H9 (cell line): ENCODE measurements around the gene TSHZ1. TPM values are rescaled to one million over a fixed set of nuclear protein-coding genes. Genes with fewer than 3 reads are reported as not detected.

Source experiments
- DNase-seq: peaks from one replicate; pipeline ENCODE4 v3.0.0-alpha.2; 2017
- H2AFZ ChIP-seq: one replicate; pipeline ENCODE4 v1.6.1; 2013; ENCODE audit warnings: mild to moderate bottlenecking, low read length, control low read depth, moderate library complexity
- H2AK5ac ChIP-seq: 2 replicates; pipeline ENCODE4 v1.6.1; 2013; ENCODE audit warnings: low read length, control low read depth, mixed read lengths; ENCODE audit not compliant: insufficient read length
- H2BK120ac ChIP-seq: one replicate; pipeline ENCODE4 v1.6.1; 2013; ENCODE audit warnings: low read depth, mild to moderate bottlenecking, low read length, control low read depth, inconsistent platforms; ENCODE audit not compliant: poor library complexity, severe bottlenecking
- H2BK12ac ChIP-seq: 2 replicates; pipeline ENCODE4 v1.6.1; 2013; ENCODE audit warnings: low read length, control low read depth, mixed read lengths, low read depth; ENCODE audit not compliant: insufficient read length
- H2BK15ac ChIP-seq: 2 replicates; pipeline ENCODE4 v1.6.1; 2013; ENCODE audit warnings: low read depth, low read length, control low read depth
- H2BK20ac ChIP-seq: one replicate; pipeline ENCODE4 v1.6.1; 2013; ENCODE audit warnings: low read depth, mild to moderate bottlenecking, low read length, control low read depth, inconsistent platforms; ENCODE audit not compliant: poor library complexity, severe bottlenecking
- H2BK5ac ChIP-seq: 2 replicates; pipeline ENCODE4 v1.6.1; 2013; ENCODE audit warnings: low read length, control low read depth, mixed read lengths; ENCODE audit not compliant: insufficient read length
- H3K14ac ChIP-seq: 2 replicates; pipeline ENCODE4 v1.6.1; 2013; ENCODE audit warnings: low read length, control low read depth; ENCODE audit not compliant: insufficient read depth
- H3K18ac ChIP-seq: 2 replicates; pipeline ENCODE4 v1.6.1; 2013; ENCODE audit warnings: low read depth, mild to moderate bottlenecking, mixed read lengths, low read length, control low read depth; ENCODE audit not compliant: insufficient read length
- H3K23ac ChIP-seq: 2 replicates; pipeline ENCODE4 v1.6.1; 2013; ENCODE audit warnings: low read length, control low read depth, mixed read lengths, low read depth; ENCODE audit not compliant: insufficient read length
- H3K23me2 ChIP-seq: 2 replicates; pipeline ENCODE4 v1.6.1; 2013; ENCODE audit warnings: low read depth, mild to moderate bottlenecking, mixed read lengths, low read length, control low read depth; ENCODE audit not compliant: insufficient read length, poor library complexity, severe bottlenecking
- H3K27ac ChIP-seq: 2 replicates; pipeline ENCODE4 v1.5.1; 2013; ENCODE audit warnings: low read length, control low read depth, mixed read lengths, low read depth; ENCODE audit not compliant: insufficient read length
- H3K27me3 ChIP-seq: 2 replicates; pipeline ENCODE4 v1.6.1; 2013; ENCODE audit warnings: low read length, control low read depth, inconsistent platforms; ENCODE audit not compliant: insufficient read depth
- H3K4ac ChIP-seq: 2 replicates; pipeline ENCODE4 v1.6.1; 2013; ENCODE audit warnings: low read depth, mild to moderate bottlenecking, control low read depth, inconsistent platforms, low read length, moderate library complexity
- H3K4me1 ChIP-seq: 2 replicates; pipeline ENCODE4 v1.6.1; 2013; ENCODE audit warnings: low read length, control low read depth, inconsistent platforms; ENCODE audit not compliant: insufficient read depth
- H3K4me2 ChIP-seq: 2 replicates; pipeline ENCODE4 v1.6.1; 2013; ENCODE audit warnings: low read length, control low read depth, mixed read lengths; ENCODE audit not compliant: insufficient read length, insufficient read depth
- H3K56ac ChIP-seq: 2 replicates; pipeline ENCODE4 v1.6.1; 2013; ENCODE audit warnings: low read depth, mild to moderate bottlenecking, mixed read lengths, low read length, control low read depth; ENCODE audit not compliant: insufficient read length
- H3K79me1 ChIP-seq: 2 replicates; pipeline ENCODE4 v1.6.1; 2013; ENCODE audit warnings: low read depth, mild to moderate bottlenecking, moderate library complexity, low read length, control low read depth, inconsistent platforms; ENCODE audit not compliant: insufficient read depth, poor library complexity, severe bottlenecking
- H3K79me2 ChIP-seq: 2 replicates; pipeline ENCODE4 v1.6.1; 2013; ENCODE audit warnings: low read length, control low read depth, inconsistent platforms; ENCODE audit not compliant: insufficient read depth
- H3K9ac ChIP-seq: 2 replicates; pipeline ENCODE4 v1.6.1; 2013; ENCODE audit warnings: low read length, control low read depth, mixed read lengths; ENCODE audit not compliant: insufficient read length; ENCODE audit errors: extremely low read depth
- H3K9me3 ChIP-seq: one replicate; pipeline ENCODE4 v1.6.1; 2013; ENCODE audit warnings: low read depth, low read length, inconsistent platforms; ENCODE audit not compliant: control insufficient read depth
- H3T11ph ChIP-seq: one replicate; pipeline ENCODE4 v1.6.1; 2013; ENCODE audit warnings: mild to moderate bottlenecking, low read length, control low read depth, inconsistent platforms
- H4K20me1 ChIP-seq: one replicate; pipeline ENCODE4 v1.6.1; 2013; ENCODE audit not compliant: control insufficient read depth, insufficient read length, insufficient read depth
- H4K5ac ChIP-seq: 2 replicates; pipeline ENCODE4 v1.6.1; 2013; ENCODE audit warnings: low read depth, mild to moderate bottlenecking, mixed read lengths, low read length, control low read depth; ENCODE audit not compliant: insufficient read length
- H4K8ac ChIP-seq: replicated peaks from 2 replicates; pipeline ENCODE4 v1.6.1; 2013; ENCODE audit warnings: low read length, control low read depth, mixed read lengths, low read depth; ENCODE audit not compliant: insufficient read length
- H4K91ac ChIP-seq: 2 replicates; pipeline ENCODE4 v1.6.1; 2013; ENCODE audit warnings: low read depth, mild to moderate bottlenecking, moderate library complexity, mixed read lengths, low read length, control low read depth; ENCODE audit not compliant: insufficient read length
- H3K27ac Mint-ChIP-seq, 3 experiments: 2 replicates in 2 of 3; 3 replicates in 1 of 3; pipeline ENCODE4 v1.8.0; 2020 to 2021; ENCODE audit warnings: mixed read lengths in 3 of 3, mild to moderate bottlenecking in 1 of 3, moderate library complexity in 1 of 3
- H3K27me3 Mint-ChIP-seq: 2 replicates; pipeline ENCODE4 v1.8.0; 2021; ENCODE audit warnings: low read depth, mild to moderate bottlenecking, moderate library complexity, mixed read lengths
- H3K36me3 Mint-ChIP-seq, 3 experiments: 2 replicates in 2 of 3; 3 replicates in 1 of 3; pipeline ENCODE4 v1.8.0; 2020 to 2021; ENCODE audit warnings: low read depth in 3 of 3, mixed read lengths in 3 of 3; ENCODE audit not compliant: insufficient read depth in 1 of 3
- H3K4me1 Mint-ChIP-seq, 2 experiments: 2 replicates each; pipeline ENCODE4 v1.8.0; 2020; ENCODE audit warnings: mixed read lengths in 2 of 2
- H3K4me3 Mint-ChIP-seq, 2 experiments: 2 replicates in 1 of 2; 3 replicates in 1 of 2; pipeline ENCODE4 v1.8.0; 2020 to 2021; ENCODE audit warnings: mild to moderate bottlenecking in 2 of 2, mixed read lengths in 2 of 2, moderate library complexity in 1 of 2
- H3K9me3 Mint-ChIP-seq, 2 experiments: 2 replicates in 1 of 2; 3 replicates in 1 of 2; pipeline ENCODE4 v1.8.0; 2020; ENCODE audit warnings: mild to moderate bottlenecking in 2 of 2, mixed read lengths in 2 of 2, moderate library complexity in 1 of 2
- WGBS: extraction: QIAGEN DNeasy Blood & Tissue Kit; methylation state at CpG from one replicate; pipeline ENCODE4 v1.1.7; 2013; ENCODE audit warnings: missing lambda C conversion rate, low lambda C conversion rate, mixed read lengths; ENCODE audit not compliant: insufficient read length; ENCODE audit errors: extremely low coverage; 5-methylcytosine and 5-hydroxymethylcytosine counted together
- total RNA-seq: library from RNA; stranded (reverse); gene quantifications from 2 replicates; pipeline ENCODE4 v1.2.1, GENCODE V29; 2021
- TF ChIP-seq, protein P1 (sequence below): fragments of 200-600 bp; sonication (generic); conservative IDR thresholded peaks from 3 replicates; pipeline ENCODE4 v1.8.0; 2021; ENCODE audit warnings: antibody characterized with exemption, mild to moderate bottlenecking

TSHZ1 gene
- total RNA-seq, 1 experiment from 2014 or later = 0.15 TPM

DNA sequence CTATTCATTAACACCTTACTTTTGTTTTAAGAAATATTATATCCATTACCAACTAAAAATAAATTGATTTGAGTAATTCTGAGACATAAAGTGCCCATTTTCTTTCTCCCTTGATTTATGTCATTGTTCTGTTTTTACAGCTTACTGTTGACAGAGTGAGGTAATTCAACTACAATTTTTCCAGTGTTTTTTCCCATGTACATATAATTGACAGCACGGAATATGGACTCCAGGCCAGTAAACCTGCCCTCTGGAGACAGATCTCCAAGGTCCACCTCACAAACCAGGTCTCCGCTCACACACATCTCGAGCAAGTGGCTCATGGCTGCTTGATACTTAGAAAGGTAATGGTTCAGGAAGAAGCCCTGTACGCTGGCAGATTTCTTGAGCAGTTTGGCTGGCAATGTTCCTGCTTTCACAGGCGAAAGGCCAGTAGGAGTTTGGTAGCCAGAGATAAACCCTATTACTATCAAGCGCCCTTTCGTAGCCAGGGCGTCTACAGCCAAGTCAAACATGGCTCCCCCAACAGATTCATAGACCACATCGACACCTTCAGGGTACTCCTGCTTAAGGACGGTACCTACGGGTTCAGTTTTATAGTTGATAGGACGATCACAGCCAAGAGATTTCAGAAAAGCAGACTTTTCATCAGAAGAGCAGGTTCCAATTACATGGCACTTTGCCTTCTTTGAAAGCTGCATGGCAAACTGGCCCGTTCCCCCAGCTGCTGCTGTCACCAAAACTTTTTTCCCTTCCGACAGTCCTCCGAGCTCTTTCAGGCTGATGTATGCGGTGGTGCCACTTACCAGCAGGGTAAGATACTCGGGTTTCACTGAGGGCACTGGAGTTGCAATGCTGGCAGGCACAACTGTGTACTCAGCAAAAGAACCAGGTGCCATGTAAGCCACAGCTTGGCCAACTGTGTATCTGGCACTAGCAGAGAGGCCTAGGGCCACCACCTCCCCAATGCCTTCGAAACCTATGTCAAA, 9.0 kb upstream of the TSHZ1 start:
- Mint-ChIP-seq H3K36me3 (no peaks in the 10 kb centered on the region; a peak in 2 of 7 replicates), H3K9me3 (no peaks in the 10 kb centered on the region; a peak in 1 of 5 replicates), H3K4me3 (no peak overlapping the region), H3K27ac (no peak overlapping the region; a peak in 1 of 7 replicates), H3K27me3 (peaks cover 67% of the 10 kb centered on the region), H3K4me1 (peaks cover 15 to 16% of the 10 kb centered on the region in 2 experiments)
- H3K27ac ChIP-seq = no peak overlapping the region
- H3K4me1 ChIP-seq = no peaks in the 10 kb centered on the region
- H3K9me3 ChIP-seq = no peaks in the 10 kb centered on the region
- H4K8ac ChIP-seq = no peak overlapping the region
- no peak overlapping the region for H4K91ac ChIP-seq
- no peak overlapping the region for H2BK15ac ChIP-seq
- no peak overlapping the region for H3K9ac ChIP-seq
- H2BK120ac ChIP-seq = no peak overlapping the region
- TF ChIP-seq, protein P1, sequence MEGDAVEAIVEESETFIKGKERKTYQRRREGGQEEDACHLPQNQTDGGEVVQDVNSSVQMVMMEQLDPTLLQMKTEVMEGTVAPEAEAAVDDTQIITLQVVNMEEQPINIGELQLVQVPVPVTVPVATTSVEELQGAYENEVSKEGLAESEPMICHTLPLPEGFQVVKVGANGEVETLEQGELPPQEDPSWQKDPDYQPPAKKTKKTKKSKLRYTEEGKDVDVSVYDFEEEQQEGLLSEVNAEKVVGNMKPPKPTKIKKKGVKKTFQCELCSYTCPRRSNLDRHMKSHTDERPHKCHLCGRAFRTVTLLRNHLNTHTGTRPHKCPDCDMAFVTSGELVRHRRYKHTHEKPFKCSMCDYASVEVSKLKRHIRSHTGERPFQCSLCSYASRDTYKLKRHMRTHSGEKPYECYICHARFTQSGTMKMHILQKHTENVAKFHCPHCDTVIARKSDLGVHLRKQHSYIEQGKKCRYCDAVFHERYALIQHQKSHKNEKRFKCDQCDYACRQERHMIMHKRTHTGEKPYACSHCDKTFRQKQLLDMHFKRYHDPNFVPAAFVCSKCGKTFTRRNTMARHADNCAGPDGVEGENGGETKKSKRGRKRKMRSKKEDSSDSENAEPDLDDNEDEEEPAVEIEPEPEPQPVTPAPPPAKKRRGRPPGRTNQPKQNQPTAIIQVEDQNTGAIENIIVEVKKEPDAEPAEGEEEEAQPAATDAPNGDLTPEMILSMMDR = no peak
- peaks cover 33% of the 10 kb centered on the region for H3K27me3 ChIP-seq
- WGBS = no CpG with 5 or more reads among the region's 18 CpGs
- H3K23me2 ChIP-seq = peaks cover 16% of the 10 kb centered on the region
- no peak overlapping the region for H3K4me2 ChIP-seq
- H2BK20ac ChIP-seq = no peak overlapping the region
- H4K20me1 ChIP-seq = no peaks in the 10 kb centered on the region
- no peak overlapping the region for H4K5ac ChIP-seq
- no peak for DNase-seq
- no peak overlapping the region for H3T11ph ChIP-seq
- H2AK5ac ChIP-seq = no peak overlapping the region
- no peak overlapping the region for H3K14ac ChIP-seq
- H3K79me1 ChIP-seq = no peaks in the 10 kb centered on the region
- H3K79me2 ChIP-seq = no peaks in the 10 kb centered on the region
- no peak overlapping the region for H3K18ac ChIP-seq
- H3K56ac ChIP-seq = no peak overlapping the region
- no peak overlapping the region for H2AFZ ChIP-seq
- H3K4ac ChIP-seq = no peak overlapping the region
- H2BK12ac ChIP-seq = no peak overlapping the region
- no peak overlapping the region for H2BK5ac ChIP-seq
- H3K23ac ChIP-seq = no peak overlapping the region
